Subcutaneous abdominal adipose tissue (tissue), 5 donors: ENCODE measurements around the gene TMEM168.
"Not testable (repeated sequence)": the region's sequence is repeated elsewhere in the genome, so short reads cannot be mapped to it uniquely, and the experiment has no call there.

Source experiments
- H3K27ac ChIP-seq: one replicate; pipeline ENCODE4 v1.7.0; 2013; ENCODE audit warnings: low read depth, mild to moderate bottlenecking, inconsistent platforms, low read length, moderate library complexity
- H3K27me3 ChIP-seq, 5 donors: one replicate each; pipeline ENCODE4 v1.7.0; 2013; ENCODE audit warnings: low read length in 5 of 5, inconsistent platforms in 1 of 5; ENCODE audit not compliant: control insufficient read depth in 5 of 5, insufficient read depth in 4 of 5
- H3K36me3 ChIP-seq, 5 donors: one replicate each; pipeline ENCODE4 v1.7.0; 2013; ENCODE audit warnings: low read length in 5 of 5; ENCODE audit not compliant: control insufficient read depth in 5 of 5, insufficient read depth in 5 of 5
- H3K4me1 ChIP-seq, 5 donors: one replicate each; pipeline ENCODE4 v1.7.0; 2013; ENCODE audit warnings: low read length in 5 of 5, mild to moderate bottlenecking in 3 of 5, moderate library complexity in 1 of 5; ENCODE audit not compliant: control insufficient read depth in 5 of 5, insufficient read depth in 5 of 5
- H3K4me3 ChIP-seq, 5 donors: one replicate each; pipeline ENCODE4 v1.7.0; 2013; ENCODE audit warnings: low read length in 5 of 5, low read depth in 1 of 5
- H3K9ac ChIP-seq, 5 donors: one replicate each; pipeline ENCODE4 v1.7.0; 2013; ENCODE audit warnings: low read length in 5 of 5, mild to moderate bottlenecking in 4 of 5, moderate library complexity in 3 of 5
- H3K9me3 ChIP-seq, 5 donors: one replicate each; pipeline ENCODE4 v1.7.0; 2013; ENCODE audit warnings: low read length in 5 of 5; ENCODE audit not compliant: control insufficient read depth in 5 of 5
- donor health status: healthy.
- donor health status: healthy.
- donor health status: healthy.
- donor health status: healthy.
- donor health status: healthy.

TMEM168 gene

GRCh38 chr7:112739436-112740180 is 50.6 kb downstream of the TMEM168 start:
- Histone ChIP-seq H3K36me3 (no peaks in the 10 kb centered on the region), H3K9me3 (peaks cover 3 to 20% (median 19%) of the 10 kb centered on the region in 5 donors), H3K4me3 (no peak overlapping the region), H3K4me1 (no peaks in the 10 kb centered on the region), H3K27ac (no peak overlapping the region), H3K27me3 (no peaks in the 10 kb centered on the region), H3K9ac (no peak overlapping the region)

- no peaks in the 10 kb centered on the region for H3K27me3 ChIP-seq
- H3K9ac ChIP-seq, result no peak overlapping the region
- no peak overlapping the region for H3K4me3 ChIP-seq
- H3K36me3 ChIP-seq, result no peaks in the 10 kb centered on the region
- H3K27ac ChIP-seq, result no peak overlapping the region
- H3K4me1 ChIP-seq, result no peaks in the 10 kb centered on the region
- peaks cover 3 to 31% (median 19%) of the 10 kb centered on the region in 5 donors for H3K9me3 ChIP-seq
Observed at GRCh38 chr7:112735261-112735660, 54.9 kb downstream of the TMEM168 start.

- H3K9me3 ChIP-seq, result peaks cover 4 to 42% (median 21%) of the 10 kb centered on the region in 5 donors
- not testable (repeated sequence) for H3K4me1 ChIP-seq, H3K27me3 ChIP-seq, H3K27ac ChIP-seq, H3K4me3 ChIP-seq, H3K36me3 ChIP-seq, H3K9ac ChIP-seq
Observed at GRCh38 chr7:112731324-112731723, 58.9 kb downstream of the TMEM168 start.

GRCh38 chr7:112726076-112726475 is 64.1 kb downstream of the TMEM168 start:
- H3K9me3 ChIP-seq, result peaks cover 2 to 20% (median 8%) of the 10 kb centered on the region in 5 donors
- H3K27me3 ChIP-seq, result no peaks in the 10 kb centered on the region
- no peak overlapping the region for H3K27ac ChIP-seq
- H3K4me3 ChIP-seq, result no peak overlapping the region
- H3K36me3 ChIP-seq, result no peaks in the 10 kb centered on the region
- no peaks in the 10 kb centered on the region for H3K4me1 ChIP-seq
- no peak overlapping the region for H3K9ac ChIP-seq

GRCh38 chr7:112723416-112723815 is 66.8 kb downstream of the TMEM168 start:
- Histone ChIP-seq H3K27me3 (no peaks in the 10 kb centered on the region), H3K4me3 (no peak overlapping the region), H3K9me3 (peaks cover 0 to 10% (median 5%) of the 10 kb centered on the region in 5 donors), H3K4me1 (no peaks in the 10 kb centered on the region), H3K9ac (no peak overlapping the region), H3K27ac (no peak overlapping the region), H3K36me3 (no peaks in the 10 kb centered on the region)

GRCh38 chr7:112721366-112721765 is 68.8 kb downstream of the TMEM168 start:
- Histone ChIP-seq H3K36me3 (no peaks in the 10 kb centered on the region), H3K4me3 (no peak overlapping the region), H3K9ac (no peak overlapping the region), H3K4me1 (no peaks in the 10 kb centered on the region), H3K9me3 (peaks cover 0 to 7% (median 0%) of the 10 kb centered on the region in 5 donors), H3K27ac (no peak overlapping the region), H3K27me3 (no peaks in the 10 kb centered on the region)

- Histone ChIP-seq H3K4me3 (no peak overlapping the region), H3K36me3 (no peaks in the 10 kb centered on the region), H3K9ac (no peak overlapping the region), H3K27ac (no peak overlapping the region), H3K27me3 (no peaks in the 10 kb centered on the region), H3K9me3 (peaks cover 0 to under 1% (median 0%) of the 10 kb centered on the region in 5 donors), H3K4me1 (no peaks in the 10 kb centered on the region)
Observed at GRCh38 chr7:112715525-112715924, 74.7 kb downstream of the TMEM168 start.

GRCh38 chr7:112714917-112715316 is 75.3 kb downstream of the TMEM168 start:
- H3K27me3 ChIP-seq, result no peaks in the 10 kb centered on the region
- no peak overlapping the region for H3K9ac ChIP-seq
- H3K27ac ChIP-seq, result no peak overlapping the region
- no peaks in the 10 kb centered on the region for H3K4me1 ChIP-seq
- H3K9me3 ChIP-seq, result no peaks in the 10 kb centered on the region
- H3K4me3 ChIP-seq, result no peak overlapping the region
- H3K36me3 ChIP-seq, result no peaks in the 10 kb centered on the region
